T-cell (primary cell): ENCODE measurements around the gene LEMD3. TPM values are rescaled to one million over a fixed set of nuclear protein-coding genes. Genes with fewer than 3 reads are reported as not detected.

Experiments
- ATAC-seq, 4 experiments: fragments of 200-7000 bp in 3 of 4; fragments of 150-1000 bp in 1 of 4; cut with Tn5 transposase; replicated peaks in 1 of 4; 1 replicate in 3 of 4; 2 replicates in 1 of 4; pipeline ENCODE4 v1.10.0; 2021; ENCODE audit warnings: moderate library complexity in 3 of 4, mild to moderate bottlenecking in 2 of 4, moderate number of reproducible peaks in 1 of 4
- CTCF ChIA-PET, 2 donors: fragments of 300-600 bp; sonication (Branson Sonifier 250); formaldehyde crosslinking; loops; one replicate each; lab custom pipeline; 2022; ENCODE audit warnings: antibody characterized with exemption in 2 of 2; lab: Charles Lee
- POLR2A ChIA-PET, 2 donors: fragments of 300-600 bp; sonication (Branson Sonifier 250); formaldehyde crosslinking; loops; one replicate each; lab custom pipeline; 2022; ENCODE audit warnings: antibody characterized with exemption in 2 of 2; lab: Charles Lee
- DNase-seq, 35 experiments: peaks; one replicate each; pipeline versions ENCODE4 v3.0.0 to v3.0.0-alpha.2; 2013 to 2023
- H3K27ac ChIP-seq: one replicate; pipeline ENCODE4 v1.5.1; 2013; ENCODE audit warnings: low read length
- H3K27me3 ChIP-seq, 2 experiments: replicated peaks in 1 of 2; 1 replicate in 1 of 2; 2 replicates in 1 of 2; pipeline versions ENCODE4 v1.6.1 to v1.7.0; 2013; ENCODE audit warnings: low read length in 1 of 2, mixed read lengths in 1 of 2; ENCODE audit not compliant: control insufficient read depth in 2 of 2, insufficient read depth in 2 of 2; ENCODE audit errors: extremely low read depth in 1 of 2
- H3K36me3 ChIP-seq, 2 donors: 1 replicate in 1 of 2; 2 replicates in 1 of 2; pipeline versions ENCODE4 v1.6.1 to v1.7.0; 2013; ENCODE audit warnings: low read length in 1 of 2; ENCODE audit not compliant: control insufficient read depth in 2 of 2, insufficient read depth in 1 of 2; ENCODE audit errors: extremely low read depth in 1 of 2
- H3K4me1 ChIP-seq, 2 experiments: 1 replicate in 1 of 2; 2 replicates in 1 of 2; pipeline versions ENCODE4 v1.6.1 to v1.7.0; 2013; ENCODE audit warnings: low read length in 2 of 2, mixed read lengths in 1 of 2; ENCODE audit not compliant: insufficient read depth in 2 of 2, control insufficient read depth in 1 of 2; ENCODE audit errors: extremely low read depth in 1 of 2
- H3K4me3 ChIP-seq, 2 donors: 1 replicate in 1 of 2; 2 replicates in 1 of 2; pipeline versions ENCODE4 v1.5.1 to v1.7.0; 2013; ENCODE audit warnings: mild to moderate bottlenecking in 2 of 2, low read length in 1 of 2, moderate library complexity in 1 of 2; ENCODE audit not compliant: control insufficient read depth in 1 of 2; ENCODE audit errors: extremely low read depth in 1 of 2
- H3K9me3 ChIP-seq: 2 replicates; pipeline ENCODE4 v1.7.0; 2013
- H3K27ac Mint-ChIP-seq, 2 donors: one replicate each; pipeline ENCODE4 v1.8.0; 2020 to 2021; ENCODE audit warnings: mild to moderate bottlenecking in 2 of 2, mixed read lengths in 2 of 2
- H3K27me3 Mint-ChIP-seq, 2 donors: one replicate each; pipeline ENCODE4 v1.8.0; 2021 to 2022; ENCODE audit warnings: mixed read lengths in 2 of 2
- H3K36me3 Mint-ChIP-seq: one replicate; pipeline ENCODE4 v1.8.0; 2021; ENCODE audit warnings: mixed read lengths
- H3K4me1 Mint-ChIP-seq, 3 donors: one replicate each; pipeline ENCODE4 v1.8.0; 2020 to 2022; ENCODE audit warnings: mixed read lengths in 3 of 3, mild to moderate bottlenecking in 1 of 3
- H3K4me3 Mint-ChIP-seq, 3 donors: one replicate each; pipeline ENCODE4 v1.8.0; 2020 to 2022; ENCODE audit warnings: mild to moderate bottlenecking in 3 of 3, mixed read lengths in 3 of 3, moderate library complexity in 3 of 3
- H3K9me3 Mint-ChIP-seq, 3 donors: one replicate each; pipeline ENCODE4 v1.8.0; 2020 to 2022; ENCODE audit warnings: mixed read lengths in 3 of 3
- WGBS: methylation state at CpG from one replicate; pipeline ENCODE4 v1.1.5; 2013; ENCODE audit warnings: missing lambda C conversion rate; ENCODE audit not compliant: insufficient coverage; 5-methylcytosine and 5-hydroxymethylcytosine counted together
- total RNA-seq, 35 experiments: library from RNA in 6 of 35; stranded (reverse) in 6 of 35; fragments of 120-200 nt in 1 of 35; gene quantifications; one replicate each; pipeline versions ENCODE4 v1.2.1 to v1.2.4 and lab custom pipeline; 2013 to 2026

The LEMD3 gene
- total RNA-seq, 5 donors from 2014 or later (not counting 1 experiment from before 2014, with no cell fraction given): 57.0 to 62.9 (median 58.2) TPM

DNA sequence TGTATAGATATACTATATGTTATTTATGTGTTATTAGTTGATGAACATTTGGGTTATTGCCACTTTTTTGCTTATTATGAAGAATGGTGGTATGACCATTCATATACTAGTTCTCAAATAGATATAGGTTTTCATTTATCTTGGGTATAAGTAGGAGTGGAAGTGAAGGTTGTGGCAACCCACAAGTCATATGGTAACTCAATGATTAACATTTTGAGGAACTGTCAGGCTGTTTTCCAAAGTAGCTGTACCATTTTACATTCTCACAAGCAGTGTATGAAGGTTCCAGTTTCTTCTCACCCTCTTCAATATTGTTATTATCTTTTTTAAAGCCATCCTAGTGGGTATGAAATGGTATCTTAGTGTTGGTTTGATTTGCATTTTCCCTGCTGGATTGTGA, 90.1 kb downstream of the LEMD3 start:
- no peak overlapping the region for H3K27ac Mint-ChIP-seq
- peaks cover 3% of the 10 kb centered on the region for H3K36me3 Mint-ChIP-seq
- no peak overlapping the region for H3K27ac ChIP-seq
- H3K4me1 ChIP-seq: no peaks in the 10 kb centered on the region
- H3K4me1 Mint-ChIP-seq: no peaks in the 10 kb centered on the region
- no peak overlapping the region for H3K4me3 Mint-ChIP-seq
- ChIA-PET POLR2A (no interaction called here), CTCF (no interaction called here)
- no peaks in the 10 kb centered on the region for H3K9me3 Mint-ChIP-seq
- H3K27me3 Mint-ChIP-seq: peaks cover 11 to 12% of the 10 kb centered on the region in 2 donors
- ATAC-seq (no peak), DNase-seq (no peak)
- no peaks in the 10 kb centered on the region for H3K36me3 ChIP-seq
- H3K27me3 ChIP-seq: peaks cover 0 to 3% of the 10 kb centered on the region in 2 experiments
- no peaks in the 10 kb centered on the region for H3K9me3 ChIP-seq
- H3K4me3 ChIP-seq: no peak overlapping the region

- Mint-ChIP-seq H3K9me3 (no peaks in the 10 kb centered on the region), H3K27me3 (peaks cover 18 to 21% of the 10 kb centered on the region in 2 donors), H3K36me3 (peaks cover 3% of the 10 kb centered on the region), H3K4me3 (no peak overlapping the region), H3K27ac (no peak overlapping the region), H3K4me1 (no peaks in the 10 kb centered on the region)
- H3K4me1 ChIP-seq: no peaks in the 10 kb centered on the region
- 100% methylated on average over 1 of the region's 4 CpGs for WGBS
- peaks cover 0 to 6% of the 10 kb centered on the region in 2 experiments for H3K27me3 ChIP-seq
- no peak for ATAC-seq
- H3K4me3 ChIP-seq: no peak overlapping the region
- ChIA-PET POLR2A (no interaction called here), CTCF (no interaction called here)
- no peak overlapping the region for H3K27ac ChIP-seq
- DNase-seq: no peak
- H3K36me3 ChIP-seq: no peaks in the 10 kb centered on the region
- H3K9me3 ChIP-seq: no peaks in the 10 kb centered on the region
Observed at GRCh38 chr12:65263777-65264176, 94.4 kb downstream of the LEMD3 start.

DNA sequence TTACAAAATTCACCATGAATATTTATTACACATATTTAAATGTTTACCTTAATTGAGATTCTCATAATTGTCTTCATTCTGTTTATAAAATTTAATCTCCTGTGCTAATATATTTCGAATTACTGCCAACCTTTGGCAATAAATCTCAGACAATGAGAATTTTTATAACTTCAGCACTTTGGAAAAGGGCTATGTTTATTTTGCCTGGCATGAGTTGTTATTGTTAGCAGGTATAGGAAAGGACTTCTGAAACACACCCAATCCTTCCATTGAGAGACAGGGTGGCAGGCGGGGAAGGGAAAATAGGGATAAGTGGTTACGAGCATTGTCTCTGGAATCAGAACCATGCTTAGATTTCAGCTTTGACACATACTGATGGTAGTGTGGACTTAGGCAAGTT, 97.0 kb downstream of the LEMD3 start:
- H3K4me3 Mint-ChIP-seq: no peak overlapping the region
- H3K27me3 Mint-ChIP-seq: peaks cover 14 to 20% of the 10 kb centered on the region in 2 donors
- Histone ChIP-seq H3K36me3 (no peaks in the 10 kb centered on the region), H3K9me3 (no peaks in the 10 kb centered on the region), H3K4me1 (no peaks in the 10 kb centered on the region), H3K4me3 (no peak overlapping the region), H3K27ac (no peak overlapping the region), H3K27me3 (peaks cover 0 to 10% of the 10 kb centered on the region in 2 experiments)
- no peaks in the 10 kb centered on the region for H3K9me3 Mint-ChIP-seq
- ChIA-PET POLR2A (no interaction called here), CTCF (no interaction called here)
- no peaks in the 10 kb centered on the region for H3K36me3 Mint-ChIP-seq
- ATAC-seq (no peak), DNase-seq (no peak)
- no peak overlapping the region for H3K27ac Mint-ChIP-seq
- no peaks in the 10 kb centered on the region for H3K4me1 Mint-ChIP-seq
- WGBS: no CpG with 5 or more reads among the region's 3 CpGs

- no peaks in the 10 kb centered on the region for H3K4me1 Mint-ChIP-seq
- Histone ChIP-seq H3K27me3 (peaks cover 0 to 7% of the 10 kb centered on the region in 2 experiments), H3K9me3 (no peaks in the 10 kb centered on the region), H3K4me1 (no peaks in the 10 kb centered on the region), H3K36me3 (no peaks in the 10 kb centered on the region), H3K4me3 (no peak overlapping the region), H3K27ac (no peak overlapping the region)
- H3K4me3 Mint-ChIP-seq: no peak overlapping the region
- DNase-seq (no peak), ATAC-seq (no peak)
- H3K27me3 Mint-ChIP-seq: peaks cover 13 to 18% of the 10 kb centered on the region in 2 donors
- POLR2A ChIA-PET: interaction anchor here in 1 of 2 donors (0.9 kb wide), 1 partner anchor 574 kb away, joined by 3 read pairs; no protein-coding TSS in a partner anchor
- H3K9me3 Mint-ChIP-seq: no peaks in the 10 kb centered on the region
- CTCF ChIA-PET: no interaction called here
- H3K36me3 Mint-ChIP-seq: no peaks in the 10 kb centered on the region
- H3K27ac Mint-ChIP-seq: no peak overlapping the region
- WGBS: no CpG with 5 or more reads among the region's 1 CpG
Observed at GRCh38 chr12:65269603-65270002, 100.2 kb downstream of the LEMD3 start.

DNA sequence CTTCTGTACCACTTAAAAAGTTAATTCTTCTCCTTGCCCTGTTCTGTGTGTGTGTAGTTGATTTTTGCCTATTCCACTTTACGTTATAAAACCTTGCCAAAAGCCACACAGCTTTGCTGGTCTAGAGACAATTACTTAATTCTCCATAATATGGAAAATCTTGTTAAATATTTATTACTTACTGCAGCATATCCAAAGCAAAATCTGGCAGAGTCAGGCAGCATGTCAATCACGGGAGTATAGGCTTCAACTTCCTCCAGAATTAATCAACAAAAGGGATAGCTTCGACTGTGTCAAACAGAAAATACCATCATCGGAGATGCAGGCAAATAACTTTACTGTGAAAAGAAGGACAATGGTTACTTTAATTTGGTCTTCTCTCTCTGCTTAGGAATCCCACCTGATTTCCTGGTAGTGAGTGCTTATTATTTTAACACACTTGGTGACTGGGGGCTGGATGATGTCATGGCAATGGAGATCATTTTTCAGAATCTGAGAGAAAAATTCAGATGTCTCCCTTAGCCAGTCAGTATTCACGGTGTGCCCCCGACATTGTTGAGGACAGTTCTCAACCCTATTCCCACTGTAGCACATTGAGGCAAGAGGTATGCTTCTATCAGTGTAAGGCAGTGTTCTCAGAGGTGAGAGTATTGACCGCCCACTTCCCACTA, 105.4 kb downstream of the LEMD3 start:
- H3K36me3 Mint-ChIP-seq: no peaks in the 10 kb centered on the region
- no peak for ATAC-seq

DNA sequence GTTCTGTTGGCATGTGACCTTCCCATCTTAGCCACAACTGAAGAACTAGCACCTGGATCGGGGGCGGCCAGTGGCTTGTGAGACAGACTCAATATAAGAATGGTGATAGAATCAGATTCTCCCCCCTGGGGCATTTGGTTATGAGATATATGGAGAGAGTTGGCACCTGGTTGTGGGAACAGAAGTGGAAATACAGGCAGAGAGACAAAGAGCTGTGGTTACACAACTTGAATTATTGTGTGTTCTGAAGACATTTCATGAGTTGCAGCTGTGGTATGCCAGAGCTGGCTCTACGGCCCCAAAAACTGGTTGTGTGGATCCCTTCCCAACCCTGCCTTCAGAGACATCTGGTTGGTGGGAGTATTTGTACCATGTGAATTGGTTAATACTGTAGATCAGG, 106.2 kb downstream of the LEMD3 start:
- Histone ChIP-seq H3K27ac (no peak overlapping the region), H3K36me3 (no peaks in the 10 kb centered on the region), H3K27me3 (peaks cover 0 to 24% of the 10 kb centered on the region in 2 experiments), H3K4me3 (no peak overlapping the region), H3K9me3 (no peaks in the 10 kb centered on the region), H3K4me1 (peaks cover 0 to 6% of the 10 kb centered on the region in 2 experiments)
- H3K36me3 Mint-ChIP-seq: no peaks in the 10 kb centered on the region
- peaks cover 9 to 13% (median 9%) of the 10 kb centered on the region in 3 donors for H3K4me1 Mint-ChIP-seq
- WGBS: 40% methylated on average over 1 of the region's 3 CpGs
- ChIA-PET POLR2A (interaction anchor here in 1 of 2 donors (0.6 kb wide), 1 partner anchor 204 kb away, joined by 3 read pairs; no protein-coding TSS in a partner anchor), CTCF (no interaction called here)
- H3K27ac Mint-ChIP-seq: no peak overlapping the region
- H3K4me3 Mint-ChIP-seq: no peak overlapping the region
- peaks cover 31 to 35% of the 10 kb centered on the region in 2 donors for H3K27me3 Mint-ChIP-seq
- H3K9me3 Mint-ChIP-seq: no peaks in the 10 kb centered on the region
- no peak for DNase-seq
- ATAC-seq: no peak

More for the DNA sequence above, 105.4 kb downstream of the LEMD3 start:
- no peak overlapping the region for H3K27ac ChIP-seq
- ChIA-PET CTCF (no interaction called here), POLR2A (no interaction called here)
- Mint-ChIP-seq H3K4me3 (no peak overlapping the region), H3K27me3 (peaks cover 25 to 30% of the 10 kb centered on the region in 2 donors), H3K4me1 (peaks cover 9 to 11% (median 9%) of the 10 kb centered on the region in 3 donors), H3K9me3 (no peaks in the 10 kb centered on the region), H3K27ac (no peak overlapping the region)
- no peak for DNase-seq
- peaks cover 0 to 6% of the 10 kb centered on the region in 2 experiments for H3K4me1 ChIP-seq
- WGBS: no CpG with 5 or more reads among the region's 7 CpGs
- no peaks in the 10 kb centered on the region for H3K36me3 ChIP-seq
- no peak overlapping the region for H3K4me3 ChIP-seq
- peaks cover 0 to 27% of the 10 kb centered on the region in 2 experiments for H3K27me3 ChIP-seq
- H3K9me3 ChIP-seq: no peaks in the 10 kb centered on the region
